HL-60/S4 treated with retinoic acid at 250 ng/mL for 4 days and 3 days (cell line): ENCODE results near the gene PARD3B.

Source experiments
- in situ Hi-C: fragments of 300-500 bp; cut with MboI; formaldehyde crosslinking; loops from 2 replicates; pipeline ENCODE4 v1.7.0; 2022; ENCODE audit warnings: low sequenced_read_pairs

The PARD3B gene

DNA sequence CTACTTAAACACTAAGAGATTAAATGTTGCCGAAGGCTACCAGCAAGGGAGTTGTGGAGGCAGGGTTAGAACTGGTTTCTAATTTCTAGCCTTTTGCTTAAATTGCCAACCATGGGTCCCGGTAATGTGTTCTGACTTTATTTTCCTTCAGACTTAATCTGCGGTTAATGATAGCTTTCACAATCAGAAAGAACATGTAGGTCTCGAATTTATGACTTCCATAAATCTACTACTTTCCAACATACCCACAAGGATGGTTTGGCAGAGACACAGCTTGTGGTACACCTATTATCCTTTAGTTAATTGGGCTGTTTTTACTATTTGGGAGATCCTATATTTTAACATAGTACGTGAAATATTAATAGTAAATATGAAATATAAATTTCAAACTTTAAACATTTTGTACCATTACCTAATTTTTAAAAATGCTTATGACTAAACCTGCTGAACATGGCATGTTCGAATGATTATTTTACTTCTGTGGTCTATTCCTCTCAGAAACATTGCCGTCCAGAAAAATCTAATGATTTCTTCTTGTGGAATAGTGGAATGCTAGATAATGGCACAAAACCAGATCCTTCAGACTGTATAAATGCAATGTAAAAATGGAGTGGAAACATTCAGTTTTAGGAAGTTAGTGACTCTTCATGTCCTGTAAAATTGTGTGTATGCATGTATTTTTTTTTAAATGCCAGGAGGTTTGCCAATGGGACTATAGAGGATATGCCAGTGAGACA lies 41.3 kb downstream of the PARD3B start:
- in situ Hi-C loops = no loop called here

DNA sequence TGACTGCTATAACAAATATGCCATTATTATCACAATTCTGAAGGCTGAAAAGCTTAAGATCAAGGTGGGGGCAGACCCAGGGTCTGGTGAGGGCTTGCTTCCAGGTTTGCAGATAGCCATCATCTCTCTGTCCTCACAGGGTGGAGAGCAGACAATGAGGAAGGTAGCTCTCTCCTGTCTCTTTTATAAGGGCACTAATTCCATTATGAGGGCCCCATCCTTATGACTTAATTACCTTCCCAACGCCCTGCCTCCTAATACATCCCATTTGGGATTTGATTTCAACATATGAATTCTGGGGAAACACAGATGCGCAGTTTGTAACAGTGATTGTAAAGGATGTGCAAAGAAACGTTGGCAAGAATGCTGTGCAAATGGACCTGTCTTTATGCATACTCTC lies 44.8 kb downstream of the PARD3B start:
- in situ Hi-C loops = no loop called here

DNA sequence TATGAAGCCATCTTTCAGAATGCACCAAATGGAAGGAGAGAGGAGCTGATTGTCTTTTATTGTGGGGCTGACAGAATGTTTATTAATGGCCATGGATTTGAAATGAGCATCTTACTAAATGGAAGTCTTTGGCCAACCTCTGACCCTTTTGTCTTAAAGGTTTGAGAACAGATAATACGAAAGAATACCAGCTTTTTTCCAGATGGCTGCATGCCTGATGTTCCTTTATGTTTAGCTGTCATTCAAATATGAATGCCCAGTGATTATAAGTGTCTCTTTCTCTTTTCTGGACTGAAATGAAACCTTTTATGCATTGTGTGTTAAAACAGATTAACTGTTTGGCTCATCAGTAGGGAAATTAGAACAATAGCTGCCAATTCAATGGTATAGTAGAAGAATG lies 46.0 kb downstream of the PARD3B start:
- in situ Hi-C loops = no loop called here

DNA sequence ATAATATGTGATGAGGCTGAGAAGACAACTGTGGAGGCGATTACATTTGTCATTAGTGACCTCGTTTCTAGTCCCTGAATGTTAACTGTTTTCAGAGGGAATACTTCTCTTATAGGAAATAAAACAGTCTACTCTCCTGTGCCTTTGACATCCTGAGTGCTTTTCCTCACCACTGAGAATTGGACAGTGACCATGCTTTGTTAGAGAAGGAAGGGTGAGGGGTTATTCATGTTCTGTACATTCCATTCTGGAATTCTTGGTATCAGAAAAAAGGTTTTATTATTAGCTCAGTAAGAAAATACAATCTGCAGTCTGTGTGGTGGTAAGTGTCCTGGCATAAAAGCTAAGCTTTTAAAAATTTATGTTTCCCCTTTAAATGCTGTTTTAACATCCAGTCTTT lies 58.8 kb downstream of the PARD3B start:
- in situ Hi-C loops = no loop called here

DNA sequence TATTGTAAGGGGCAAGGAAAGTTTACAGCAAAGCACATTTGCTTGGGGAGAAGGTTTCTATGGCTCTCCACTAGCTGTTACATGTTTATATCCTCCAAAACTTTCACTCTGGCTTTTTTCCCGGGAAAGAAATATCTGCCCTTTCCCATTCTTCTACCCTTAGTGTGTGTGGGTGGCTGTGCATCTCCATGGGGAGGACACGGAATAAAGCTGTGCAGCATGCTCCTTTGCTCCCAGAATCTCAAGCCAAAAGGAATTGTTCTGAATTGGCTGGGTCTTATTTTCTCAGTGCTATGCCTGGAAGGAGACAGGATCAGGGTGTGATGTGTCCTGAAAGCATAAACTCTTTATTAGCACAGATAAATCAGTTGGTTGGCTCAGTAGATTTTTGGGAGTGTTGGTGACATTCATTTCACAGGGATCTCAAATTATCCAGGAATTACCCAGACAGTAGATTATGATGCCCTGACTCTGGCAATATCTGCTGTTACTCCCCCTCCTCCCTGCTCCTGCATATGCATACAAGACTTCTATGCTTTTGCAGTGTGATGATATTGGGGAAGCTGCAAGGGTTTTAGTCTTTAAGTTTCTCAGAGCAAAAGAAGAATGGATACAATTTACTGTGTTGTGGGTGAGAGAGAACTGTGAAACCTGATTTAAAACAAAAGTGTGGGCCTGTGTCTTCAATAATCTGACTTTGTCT lies 63.1 kb downstream of the PARD3B start:
- in situ Hi-C loops = no loop called here

DNA sequence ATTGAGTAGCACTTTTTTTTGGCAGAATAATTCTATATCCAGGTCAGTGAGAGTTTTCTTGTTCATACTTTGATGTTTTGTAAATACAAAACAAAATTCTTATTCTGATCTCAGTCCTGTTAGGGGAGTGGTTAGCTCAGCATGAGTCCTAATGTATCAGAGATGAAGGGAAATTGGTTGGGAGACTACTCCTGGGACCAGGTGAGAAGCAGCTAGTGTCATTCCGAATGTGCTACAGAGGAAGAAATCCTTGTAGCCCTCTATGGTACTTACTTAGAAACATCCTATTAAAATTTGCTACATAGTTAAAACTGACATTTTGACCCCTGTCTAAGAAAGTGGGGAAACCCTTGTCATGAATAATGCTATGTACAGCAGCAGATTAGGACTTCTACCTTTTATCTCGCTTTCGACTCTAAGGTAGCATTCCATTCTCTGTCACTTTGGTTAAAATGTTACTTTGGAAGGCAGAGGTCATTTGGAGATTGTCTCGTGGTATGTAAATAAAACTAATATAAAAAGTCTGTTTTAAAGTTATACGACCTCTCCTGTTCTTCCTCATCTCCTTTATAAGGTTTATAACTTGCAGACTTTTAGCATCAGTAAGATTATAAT lies 65.8 kb downstream of the PARD3B start:
- in situ Hi-C loops = no loop called here

DNA sequence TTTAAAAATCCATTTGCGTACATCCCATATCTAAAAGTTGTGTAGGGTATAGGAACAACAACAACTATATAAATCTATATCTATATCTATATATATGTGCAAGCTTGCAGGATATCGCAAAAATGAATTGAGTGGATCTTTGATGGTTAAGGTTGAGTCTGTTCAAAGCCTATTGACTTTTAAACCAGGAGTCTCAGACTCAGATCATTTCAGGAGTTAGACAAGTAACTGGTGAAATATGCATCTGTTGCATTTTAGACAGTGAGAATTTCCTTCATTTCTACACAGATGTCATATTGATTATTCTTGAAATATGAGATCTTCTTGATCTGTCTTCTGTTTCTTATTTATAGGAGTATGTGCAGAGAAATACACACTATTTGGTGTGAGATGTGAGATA lies 66.5 kb downstream of the PARD3B start:
- in situ Hi-C loops = no loop called here

DNA sequence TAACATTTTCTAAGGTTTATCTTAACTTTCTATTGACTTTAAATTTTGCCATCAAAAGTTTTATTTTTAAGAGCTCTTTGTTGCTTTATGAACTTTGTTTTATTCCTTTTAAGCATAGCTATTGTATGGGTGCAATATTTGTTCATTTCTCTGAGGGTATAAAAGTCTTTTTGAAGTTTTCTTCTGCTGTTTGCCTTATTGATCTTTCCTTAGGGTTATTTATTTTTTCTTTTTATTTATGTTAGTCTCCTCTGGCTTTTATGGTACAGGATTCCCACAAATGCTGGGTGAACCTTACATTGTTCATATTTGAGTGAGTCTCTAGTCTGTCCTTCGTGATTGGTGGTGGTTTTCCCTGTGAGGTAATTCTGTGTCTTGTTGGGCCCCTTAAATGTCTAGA lies 68.4 kb downstream of the PARD3B start:
- in situ Hi-C loops = no loop called here

DNA sequence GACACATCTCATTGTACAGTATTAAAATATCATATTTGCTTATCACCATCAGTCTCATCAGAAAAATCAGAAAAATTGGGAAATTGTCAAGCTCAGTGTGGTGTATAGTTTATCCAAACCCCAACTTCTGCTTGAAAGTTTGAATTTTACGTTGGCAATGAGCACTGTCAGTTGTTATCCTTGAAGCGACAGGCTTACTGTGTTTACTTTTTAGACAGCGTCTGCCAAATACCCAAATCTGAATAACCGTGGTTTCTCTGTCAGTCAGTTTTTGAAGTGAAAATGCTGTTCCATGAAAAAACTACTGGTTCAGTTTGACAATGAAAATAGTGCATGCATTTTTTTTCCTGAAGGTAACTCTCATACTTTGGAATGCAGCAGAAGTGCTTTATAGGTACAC lies 70.2 kb downstream of the PARD3B start:
- in situ Hi-C loops = no loop called here

DNA sequence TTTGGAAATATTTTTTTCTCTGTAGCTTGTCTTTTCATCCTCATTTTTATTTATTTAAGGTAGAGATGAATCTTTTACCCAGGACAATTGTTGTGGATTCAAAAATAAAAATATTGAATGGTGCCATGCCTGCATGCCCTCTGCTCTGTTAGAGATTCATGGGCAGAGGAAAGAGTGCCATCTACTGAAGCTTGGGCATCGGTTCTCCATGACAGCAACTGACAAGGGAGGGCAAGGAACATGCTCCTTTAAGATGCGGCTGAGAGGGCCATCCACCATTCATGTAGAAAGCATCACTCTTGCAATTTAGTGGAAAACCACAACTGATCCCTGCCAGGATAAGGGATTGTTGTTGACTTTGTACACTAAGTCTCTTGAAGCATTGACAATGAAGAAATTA lies 79.9 kb downstream of the PARD3B start:
- in situ Hi-C loops = no loop called here

DNA sequence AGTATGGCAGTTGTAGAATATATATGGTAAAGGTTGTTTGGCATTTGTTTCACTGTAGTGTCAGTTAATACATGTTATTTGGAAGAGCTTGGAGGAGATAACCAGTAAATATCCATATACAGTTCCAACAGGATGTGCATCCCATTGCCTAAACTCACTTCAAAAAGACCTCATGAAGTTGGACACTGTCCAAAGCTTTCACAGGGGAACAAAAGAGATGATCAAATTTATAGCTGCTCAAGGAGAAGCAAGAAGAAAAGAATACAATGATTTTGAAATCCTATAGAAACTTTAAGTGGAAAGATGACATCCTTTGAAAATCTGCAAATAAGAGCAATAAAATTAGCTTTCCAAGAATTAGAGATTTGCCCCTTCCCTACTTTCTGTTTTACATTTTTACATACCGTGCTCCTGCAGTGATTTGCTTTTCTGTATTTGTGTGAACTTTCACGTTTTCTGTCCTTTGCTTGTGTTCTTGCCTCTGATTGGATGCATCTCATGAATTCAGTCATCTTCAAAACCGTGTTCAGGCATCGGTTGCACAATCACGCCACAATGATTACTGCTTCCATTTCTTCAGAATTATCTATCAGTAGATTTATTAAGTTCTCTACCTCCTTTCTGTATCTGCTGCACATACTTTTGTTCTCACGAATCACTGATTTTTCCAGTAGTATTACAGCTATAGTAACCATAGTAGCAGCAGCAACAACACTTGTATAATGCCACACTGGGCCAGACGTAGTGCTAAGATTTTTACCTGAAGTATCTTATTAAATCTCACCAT lies 83.8 kb downstream of the PARD3B start:
- in situ Hi-C loops = no loop called here

DNA sequence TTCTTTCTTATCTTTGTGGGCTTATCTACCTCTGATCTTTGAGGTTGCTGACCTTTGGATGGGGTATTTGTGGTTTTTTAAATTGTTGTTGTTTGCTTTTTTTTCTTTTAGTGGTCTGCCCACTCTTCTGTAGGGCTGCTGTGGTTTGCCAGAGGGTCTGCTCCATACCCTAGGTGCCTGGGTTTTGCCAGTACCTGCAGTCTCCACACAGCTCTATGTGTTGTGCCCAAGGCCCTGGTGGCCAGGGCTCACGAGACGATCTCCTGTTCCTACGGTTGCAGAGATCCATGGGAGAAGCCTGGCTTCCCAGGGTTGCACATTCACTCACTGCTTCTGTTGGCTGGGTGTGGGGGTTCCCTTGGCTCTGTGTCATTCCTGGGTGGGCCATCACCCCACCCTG lies 87.1 kb downstream of the PARD3B start:
- in situ Hi-C loops = no loop called here

DNA sequence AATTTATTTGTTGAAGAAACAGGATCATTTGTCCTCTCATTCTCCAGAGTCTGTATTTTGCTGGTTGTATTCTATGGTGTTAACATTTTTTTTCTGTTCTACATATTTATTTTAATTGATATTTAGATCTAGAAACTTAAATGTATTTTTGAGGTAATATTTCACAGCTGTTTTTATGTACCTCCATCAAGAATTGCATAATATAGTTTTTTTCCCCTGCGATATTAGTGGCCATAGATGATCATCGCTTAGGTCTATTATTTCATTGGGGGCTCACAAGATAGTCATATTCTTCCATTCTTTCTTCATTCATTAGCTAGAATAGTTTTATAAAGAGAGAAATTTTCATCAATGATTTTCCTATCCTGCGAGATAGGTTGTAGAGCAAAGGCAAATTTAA lies 89.3 kb downstream of the PARD3B start:
- in situ Hi-C loops = no loop called here

DNA sequence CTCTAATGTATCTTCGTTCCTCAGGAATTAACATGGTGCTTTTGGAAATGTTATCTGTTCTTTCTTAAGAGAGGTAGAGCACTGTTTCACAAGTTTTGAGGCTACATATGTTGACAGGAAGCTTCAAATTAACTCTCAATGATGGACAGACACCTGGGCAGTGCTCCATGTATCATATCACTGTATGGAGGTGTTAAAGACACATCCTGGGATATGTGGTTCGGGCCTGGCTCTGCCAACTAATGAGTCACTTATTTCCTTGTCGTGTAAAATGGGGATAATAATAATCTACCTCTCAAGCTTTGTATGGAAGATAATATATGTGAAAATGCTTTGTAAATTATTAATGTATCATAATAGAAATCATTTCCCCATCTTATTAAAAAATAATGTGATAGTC lies 90.2 kb downstream of the PARD3B start:
- in situ Hi-C loops = no loop called here

DNA sequence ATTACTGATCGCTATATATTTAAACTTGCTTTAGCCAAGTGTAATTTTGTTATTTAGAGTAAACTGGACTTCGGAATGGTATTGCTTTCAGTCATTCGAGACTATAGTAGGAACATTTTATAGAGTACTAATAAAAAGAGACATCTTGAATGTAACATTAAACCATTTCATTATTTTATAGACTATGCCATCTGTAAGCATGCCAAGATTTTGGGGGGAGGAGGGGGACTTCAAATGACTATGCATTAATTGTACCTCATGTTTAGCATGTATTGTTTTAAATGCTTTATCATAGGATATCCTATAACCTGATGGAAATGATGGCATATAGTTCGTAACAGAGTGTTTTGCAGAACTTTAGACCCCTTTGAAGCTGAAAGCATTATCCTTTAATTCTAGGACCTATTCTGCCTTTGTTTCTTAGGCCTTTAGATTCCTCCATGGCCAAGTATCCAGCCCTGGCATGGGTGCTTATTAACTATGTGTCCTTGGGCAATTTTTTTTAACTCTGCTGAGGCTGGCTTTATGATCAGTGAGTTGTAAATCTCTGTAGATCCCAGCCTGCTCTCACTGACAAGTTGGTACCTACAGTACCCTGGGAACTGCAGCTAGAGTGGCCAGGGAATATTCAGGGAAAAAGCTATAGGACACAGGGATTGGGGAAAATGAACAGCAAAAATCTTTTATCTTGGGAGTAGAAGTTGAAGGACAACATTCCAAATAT lies 93.4 kb downstream of the PARD3B start:
- in situ Hi-C loops = no loop called here

DNA sequence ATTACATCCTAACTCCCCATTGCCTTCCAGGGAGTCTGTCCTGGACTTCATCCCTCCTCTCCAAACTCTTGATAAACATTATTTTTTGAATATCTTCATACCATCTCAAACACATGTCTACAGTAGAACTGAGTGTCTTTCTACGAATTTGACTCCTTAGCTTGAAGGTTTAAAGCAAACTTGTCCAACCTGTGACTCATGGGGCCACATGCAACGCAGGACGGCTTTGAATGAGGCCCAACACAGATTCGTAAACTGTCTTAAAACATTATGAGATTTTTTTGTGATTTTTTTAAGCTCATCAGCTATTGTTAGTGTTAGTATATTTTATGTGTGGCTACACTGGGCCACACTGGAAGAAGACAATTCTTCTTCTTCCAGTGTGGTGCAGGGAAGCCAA lies 98.1 kb downstream of the PARD3B start:
- in situ Hi-C loops = no loop called here

DNA sequence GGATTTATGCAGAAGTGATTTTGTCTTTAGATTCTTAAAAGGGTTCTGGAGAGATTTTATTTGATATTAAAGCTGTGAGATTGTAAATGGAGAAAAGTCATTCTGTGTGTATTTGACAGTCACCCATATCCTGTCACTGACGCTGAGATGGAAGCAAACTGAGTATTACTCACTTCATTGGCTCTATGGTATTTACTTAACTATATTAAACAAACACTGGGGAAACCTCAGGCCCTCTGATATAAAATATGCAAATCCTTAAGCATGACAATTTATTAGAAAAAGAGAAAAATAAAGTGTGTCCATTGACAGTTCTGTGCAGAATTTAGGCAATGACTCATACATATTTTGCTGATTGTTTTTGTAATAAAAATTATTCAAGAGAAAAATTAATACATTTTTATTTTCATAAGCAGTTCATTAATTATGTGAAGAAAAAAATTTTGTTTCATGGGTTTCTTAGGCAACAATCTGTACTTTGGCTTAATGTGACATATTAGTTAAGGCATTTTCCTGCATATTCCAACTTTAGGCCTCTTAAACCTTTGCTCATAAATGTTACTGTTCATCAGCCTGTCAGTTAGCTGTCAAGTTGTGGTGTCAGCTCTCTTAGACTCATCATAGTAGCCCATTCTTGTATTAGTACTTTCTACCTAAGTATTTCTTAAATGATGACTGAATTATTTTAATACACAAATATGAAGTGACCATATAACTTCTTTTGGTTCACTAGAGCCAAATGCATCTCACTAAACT lies 99.9 kb downstream of the PARD3B start:
- in situ Hi-C loops = no loop called here

DNA sequence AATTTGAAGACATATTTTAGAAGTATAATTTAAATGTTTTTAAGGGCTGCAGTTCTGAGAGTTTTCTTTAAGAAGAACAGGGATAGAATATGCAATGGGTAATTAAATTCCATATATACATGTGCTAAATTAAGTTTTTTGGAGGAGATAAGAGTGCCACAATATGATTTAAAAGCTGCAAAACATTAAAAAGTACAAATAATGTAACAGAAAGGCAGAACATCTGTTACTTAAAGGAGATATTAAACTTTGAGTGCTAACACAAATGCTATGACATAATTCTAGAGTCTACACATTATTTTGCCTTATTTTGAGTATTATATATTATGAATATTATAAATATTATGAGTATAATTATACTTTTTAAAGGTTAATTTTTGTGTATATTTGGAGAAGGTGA lies 102.4 kb downstream of the PARD3B start:
- in situ Hi-C loops = no loop called here

DNA sequence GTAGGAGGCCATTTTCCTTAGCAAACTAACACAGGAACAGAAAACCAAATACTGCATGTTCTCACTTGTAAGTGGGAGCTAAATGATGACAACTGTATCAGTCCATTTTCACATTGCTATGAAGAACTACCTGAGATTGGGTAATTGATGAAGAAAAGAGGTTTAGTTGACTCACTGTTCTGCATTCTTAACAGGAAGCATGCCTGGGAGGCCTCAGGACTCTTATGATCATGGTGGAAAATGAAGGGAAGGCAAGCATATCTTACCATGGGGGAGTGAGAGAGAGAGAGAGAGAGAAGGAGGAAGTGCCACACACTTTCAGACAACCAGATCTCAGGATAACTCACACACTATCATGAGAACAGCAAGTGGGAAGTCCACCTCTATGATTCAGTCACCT lies 105.3 kb downstream of the PARD3B start:
- in situ Hi-C loops = no loop called here

DNA sequence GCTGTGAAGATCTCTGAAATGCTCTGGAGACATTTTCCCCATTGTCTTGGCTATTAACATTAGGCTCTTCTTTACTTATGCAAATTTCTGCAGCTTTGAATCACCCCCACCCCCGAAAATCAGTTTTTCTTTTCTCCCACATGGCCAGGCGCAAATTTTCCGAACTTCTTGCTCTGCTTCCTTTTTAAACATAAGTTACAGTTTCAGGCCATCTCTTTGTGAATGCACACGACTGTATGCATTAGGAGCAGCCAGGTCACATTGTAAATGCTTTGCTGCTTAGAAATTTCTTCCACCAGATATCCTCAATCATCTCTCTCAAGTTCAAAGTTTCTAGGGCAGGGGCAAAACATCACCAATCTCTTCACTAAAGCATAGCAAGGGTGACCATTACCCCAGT lies 106.8 kb downstream of the PARD3B start:
- in situ Hi-C loops = no loop called here
